Activated T-helper 9 cell treated with anti-CD3 and anti-CD28 coated beads, Interleukin-2, amount 50 U/mL, for 16 hours (primary cell): ENCODE results near the gene SLC39A11.

ENCODE experiments used
- DNase-seq: peaks from one replicate; pipeline ENCODE4 v3.0.0-alpha.2; 2020; ENCODE audit warnings: low read depth

SLC39A11 gene

GRCh38 chr17:72976971-72977770 lies 115.3 kb downstream of the SLC39A11 start:
- DNase-seq, result no peak

GRCh38 chr17:72975509-72975908 lies 117.0 kb downstream of the SLC39A11 start:
- no peak for DNase-seq

GRCh38 chr17:72974605-72975232 lies 117.8 kb downstream of the SLC39A11 start:
- no peak for DNase-seq

GRCh38 chr17:72972263-72972951 lies 120.1 kb downstream of the SLC39A11 start:
- DNase-seq, result no peak

GRCh38 chr17:72971226-72971880 lies 121.1 kb downstream of the SLC39A11 start:
- no peak for DNase-seq

- DNase-seq, result no peak
These were observed 121.7 kb downstream of the SLC39A11 start for GRCh38 chr17:72970797-72971196.

GRCh38 chr17:72970246-72970645 lies 122.2 kb downstream of the SLC39A11 start:
- no peak for DNase-seq

GRCh38 chr17:72969293-72969906 lies 123.1 kb downstream of the SLC39A11 start:
- DNase-seq, result no peak

- no peak for DNase-seq
These were observed 123.7 kb downstream of the SLC39A11 start for GRCh38 chr17:72968798-72969197.

GRCh38 chr17:72967977-72968585 lies 124.4 kb downstream of the SLC39A11 start:
- DNase-seq, result no peak

- DNase-seq, result no peak
These were observed 125.1 kb downstream of the SLC39A11 start for GRCh38 chr17:72967277-72967970.

- DNase-seq, result no peak
These were observed 130.4 kb downstream of the SLC39A11 start for GRCh38 chr17:72962106-72962505.

GRCh38 chr17:72955391-72956140 lies 136.9 kb downstream of the SLC39A11 start:
- no peak for DNase-seq

- no peak for DNase-seq
These were observed 137.9 kb downstream of the SLC39A11 start for GRCh38 chr17:72954579-72954978.

GRCh38 chr17:72953621-72954020 lies 138.9 kb downstream of the SLC39A11 start:
- no peak for DNase-seq

- DNase-seq, result no peak
These were observed 139.7 kb downstream of the SLC39A11 start for GRCh38 chr17:72952641-72953315.

- DNase-seq, result no peak
These were observed 140.3 kb downstream of the SLC39A11 start for GRCh38 chr17:72952220-72952619.

- no peak for DNase-seq
These were observed 142.1 kb downstream of the SLC39A11 start for GRCh38 chr17:72950242-72950931.

- DNase-seq, result no peak
These were observed 144.4 kb downstream of the SLC39A11 start for GRCh38 chr17:72948115-72948514.
